Smooth muscle cell (in vitro differentiated cells): ENCODE results near the gene CHST14. TPM values are rescaled to one million over a fixed set of nuclear protein-coding genes. Genes with fewer than 3 reads are reported as not detected.
"Not testable (repeated sequence)": the region's sequence is repeated elsewhere in the genome, so short reads cannot be mapped to it uniquely, and the experiment has no call there.

ENCODE experiments used
- DNase-seq: peaks from one replicate; lab custom pipeline; 2025; ENCODE audit not compliant: unreplicated experiment; lab: John Stamatoyannopoulos, UW
- H2AFZ ChIP-seq: fragments of 200-600 bp; sonication (generic); 2 replicates; pipeline ENCODE4 v1.6.0; 2016; ENCODE audit warnings: antibody characterized with exemption, low read depth, mild to moderate bottlenecking
- H3F3A ChIP-seq: fragments of 200-600 bp; sonication (generic); 2 replicates; pipeline ENCODE4 v1.6.0; 2017; ENCODE audit warnings: antibody characterized with exemption, low read depth
- H3K27ac ChIP-seq: fragments of 200-600 bp; sonication (generic); 2 replicates; pipeline ENCODE4 v1.5.1; 2016; ENCODE audit warnings: low read depth, mild to moderate bottlenecking
- H3K27me3 ChIP-seq: fragments of 200-600 bp; sonication (generic); 2 replicates; pipeline ENCODE4 v1.6.1; 2016; ENCODE audit warnings: low read depth, mild to moderate bottlenecking
- H3K36me3 ChIP-seq: fragments of 200-600 bp; sonication (generic); 2 replicates; pipeline ENCODE4 v1.5.1; 2016; ENCODE audit warnings: low read depth
- H3K4me1 ChIP-seq: fragments of 200-600 bp; sonication (generic); 2 replicates; pipeline ENCODE4 v1.5.1; 2016; ENCODE audit warnings: low read depth
- H3K4me2 ChIP-seq: fragments of 200-600 bp; sonication (generic); 2 replicates; pipeline ENCODE4 v1.6.0; 2016; ENCODE audit warnings: mild to moderate bottlenecking
- H3K4me3 ChIP-seq: fragments of 200-600 bp; sonication (generic); 2 replicates; pipeline ENCODE4 v1.5.1; 2016; ENCODE audit warnings: mild to moderate bottlenecking
- H3K79me2 ChIP-seq: fragments of 200-600 bp; sonication (generic); 2 replicates; pipeline ENCODE4 v1.6.0; 2016; ENCODE audit warnings: low read depth, mild to moderate bottlenecking
- H3K9ac ChIP-seq: fragments of 200-600 bp; sonication (generic); 2 replicates; pipeline ENCODE4 v1.6.0; 2016; ENCODE audit warnings: low read depth
- H3K9me3 ChIP-seq: fragments of 200-600 bp; sonication (generic); replicated peaks from 2 replicates; pipeline ENCODE4 v1.5.1; 2016; ENCODE audit warnings: low read depth
- H4K20me1 ChIP-seq: fragments of 200-600 bp; sonication (generic); 2 replicates; pipeline ENCODE4 v1.6.0; 2016; ENCODE audit warnings: low read depth
- CTCF ChIP-seq: fragments of 200-600 bp; sonication (generic); IDR thresholded peaks from 2 replicates; pipeline ENCODE4 v1.5.1; 2017; ENCODE audit warnings: borderline replicate concordance, mild to moderate bottlenecking, antibody characterized with exemption; ENCODE audit not compliant: insufficient read depth, poor library complexity, severe bottlenecking
- WGBS: methylation state at CpG from one replicate; pipeline ENCODE4 v1.1.7; 2016; ENCODE audit warnings: low lambda C conversion rate; 5-methylcytosine and 5-hydroxymethylcytosine counted together
- polyA plus RNA-seq: library from polyadenylated mRNA; unstranded; fragments of >200 nt; fragmentation: Nextera tagmentation; extraction: Ambion mirVana; gene quantifications from 2 replicates; pipeline ENCODE4 v1.2.1, GENCODE V29; 2016
- total RNA-seq: library from RNA; depleted of rRNA; stranded (reverse); fragments of >200 nt; gene quantifications from 2 replicates; pipeline ENCODE4 v1.2.3, GENCODE V29; 2014

Gene CHST14
- total and polyA plus RNA-seq, 2 experiments from 2014 or later = 19.1 to 24.6 TPM

- peaks cover 100% of the 10 kb centered on the region for H4K20me1 ChIP-seq
Measured at GRCh38 chr15:40452296-40453090, 18.3 kb upstream of the CHST14 start.

GRCh38 chr15:40453941-40454340 lies 16.8 kb upstream of the CHST14 start:
- not testable (repeated sequence) for H3K9me3 ChIP-seq, H3K4me3 ChIP-seq, H3K27ac ChIP-seq, H3K9ac ChIP-seq, H3K4me2 ChIP-seq, H2AFZ ChIP-seq, H3K27me3 ChIP-seq, H3K36me3 ChIP-seq, DNase-seq, H3F3A ChIP-seq
- H4K20me1 ChIP-seq = peaks cover 100% of the 10 kb centered on the region
- H3K4me1 ChIP-seq = peaks cover 30% of the 10 kb centered on the region
- H3K79me2 ChIP-seq = peaks cover 72% of the 10 kb centered on the region
- WGBS = 96% methylated on average over 3 of the region's 3 CpGs

More at GRCh38 chr15:40452296-40453090, 18.3 kb upstream of the CHST14 start:
- Histone ChIP-seq H3K9ac (no peak overlapping the region), H3K36me3 (no peaks in the 10 kb centered on the region), H3K4me2 (no peak overlapping the region), H3K79me2 (peaks cover 79% of the 10 kb centered on the region), H3K27ac (no peak overlapping the region), H3K4me1 (peaks cover 30% of the 10 kb centered on the region), H3K27me3 (no peaks in the 10 kb centered on the region), H3K4me3 (no peak overlapping the region), H2AFZ (no peak overlapping the region), H3K9me3 (no peaks in the 10 kb centered on the region), H3F3A (no peaks in the 10 kb centered on the region)
- no peak for DNase-seq
- TF ChIP-seq CTCF = no peak
- 81% methylated on average over 11 of the region's 11 CpGs for WGBS

GRCh38 chr15:40454904-40455391 lies 15.8 kb upstream of the CHST14 start:
- Histone ChIP-seq H3F3A (no peaks in the 10 kb centered on the region), H3K4me2 (peak overlapping the region; percentile 74), H3K79me2 (peaks cover 62% of the 10 kb centered on the region), H3K9me3 (no peaks in the 10 kb centered on the region), H3K27me3 (no peaks in the 10 kb centered on the region), H3K4me1 (peaks cover 27% of the 10 kb centered on the region), H3K36me3 (no peaks in the 10 kb centered on the region), H3K9ac (no peak overlapping the region), H3K4me3 (no peak overlapping the region), H2AFZ (no peak overlapping the region), H4K20me1 (peaks cover 100% of the 10 kb centered on the region), H3K27ac (peak overlapping the region; percentile 49)
- no peak for DNase-seq
- no peak for TF ChIP-seq CTCF
- 14% methylated on average over 9 of the region's 9 CpGs for WGBS

- Histone ChIP-seq H3K79me2 (peaks cover 49% of the 10 kb centered on the region), H4K20me1 (peaks cover 100% of the 10 kb centered on the region)
- TF ChIP-seq CTCF = no peak
Measured at GRCh38 chr15:40456299-40456712, 14.5 kb upstream of the CHST14 start.

More at GRCh38 chr15:40456299-40456712, 14.5 kb upstream of the CHST14 start:
- no peak overlapping the region for H3K27ac ChIP-seq
- H3K4me3 ChIP-seq = no peak overlapping the region
- 58% methylated on average over 7 of the region's 7 CpGs for WGBS
- H3K36me3 ChIP-seq = no peaks in the 10 kb centered on the region
- H3K4me2 ChIP-seq = no peak overlapping the region
- no peaks in the 10 kb centered on the region for H3K9me3 ChIP-seq
- no peak overlapping the region for H3K9ac ChIP-seq
- H2AFZ ChIP-seq = no peak overlapping the region
- peaks cover 24% of the 10 kb centered on the region for H3K4me1 ChIP-seq
- H3F3A ChIP-seq = no peaks in the 10 kb centered on the region
- DNase-seq = no peak
- no peaks in the 10 kb centered on the region for H3K27me3 ChIP-seq
